Activated T-helper 9 cell treated with anti-CD3 and anti-CD28 coated beads, Interleukin-2, amount 50 U/mL, for 16 hours (primary cell): ENCODE data around the gene ELMO1.

Source experiments
- DNase-seq: peaks from one replicate; pipeline ENCODE4 v3.0.0-alpha.2; 2020; ENCODE audit warnings: low read depth

ELMO1 gene

GRCh38 chr7:36871355-36871738 is 577.3 kb downstream of the ELMO1 start:
- no peak for DNase-seq

- no peak for DNase-seq
Measured at GRCh38 chr7:36870625-36871354, 577.9 kb downstream of the ELMO1 start.

- no peak for DNase-seq
Measured at GRCh38 chr7:36868727-36869411, 579.8 kb downstream of the ELMO1 start.

- DNase-seq: no peak
Measured at GRCh38 chr7:36865019-36865418, 583.6 kb downstream of the ELMO1 start.

DNA sequence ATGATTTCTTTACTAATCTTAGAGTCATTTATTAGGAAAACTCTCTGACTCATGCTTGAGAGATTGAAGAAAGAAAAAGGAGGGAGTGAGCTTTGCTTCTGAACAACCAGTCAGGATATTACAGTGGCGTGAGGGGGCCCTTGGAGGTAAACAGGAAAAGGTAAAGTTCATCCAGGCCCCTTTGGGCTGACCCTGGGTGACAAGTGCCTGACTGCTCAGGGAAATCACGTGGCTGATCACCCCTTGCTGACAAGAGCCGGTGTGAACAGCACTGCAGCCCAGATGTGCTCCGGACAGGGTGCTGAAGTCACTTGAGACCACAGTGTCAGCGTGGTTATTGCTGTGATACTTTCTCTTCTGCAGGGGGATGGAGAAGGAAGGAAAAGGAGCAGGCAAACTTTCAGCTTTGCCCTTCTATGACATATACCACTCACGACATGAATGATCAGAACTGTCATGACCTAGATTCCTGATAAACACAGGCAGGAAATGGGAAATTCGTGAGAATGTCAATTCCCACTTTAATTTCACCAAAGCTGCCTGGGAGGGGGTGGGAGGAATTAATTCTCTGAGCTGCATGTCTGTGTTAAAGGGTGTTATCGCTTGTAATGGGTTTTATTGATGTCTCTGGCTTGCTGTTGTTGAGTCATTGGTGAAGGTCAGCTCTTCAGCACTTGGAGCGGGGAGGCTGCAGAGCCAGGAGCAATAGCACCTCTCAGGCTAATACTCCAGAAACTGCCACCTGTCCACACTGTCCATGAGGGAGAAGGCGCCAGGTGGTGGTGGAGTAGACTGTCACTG is 584.6 kb downstream of the ELMO1 start:
- DNase-seq: no peak

GRCh38 chr7:36862771-36863261 is 585.8 kb downstream of the ELMO1 start:
- DNase-seq: no peak

DNA sequence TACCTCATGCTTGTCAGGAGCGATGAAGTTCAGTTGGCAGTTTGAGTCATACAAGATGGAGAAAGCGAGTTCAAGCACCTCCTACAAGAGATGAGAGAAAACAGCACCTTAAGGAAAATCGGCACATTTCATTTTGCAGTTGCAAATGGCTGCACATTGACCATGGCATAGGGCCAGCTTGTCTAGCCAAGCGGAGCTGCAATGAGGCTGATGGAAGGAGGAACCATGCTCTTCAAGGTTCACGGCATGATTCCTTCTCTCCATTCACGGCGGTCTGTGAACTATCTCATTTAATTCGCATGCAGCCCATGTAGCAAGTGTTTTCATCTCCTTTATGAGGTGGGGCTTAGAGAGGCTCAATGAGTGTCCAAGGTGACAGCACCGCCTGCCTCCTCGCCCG is 587.0 kb downstream of the ELMO1 start:
- DNase-seq: no peak

GRCh38 chr7:36860681-36861080 is 588.0 kb downstream of the ELMO1 start:
- DNase-seq: no peak

DNA sequence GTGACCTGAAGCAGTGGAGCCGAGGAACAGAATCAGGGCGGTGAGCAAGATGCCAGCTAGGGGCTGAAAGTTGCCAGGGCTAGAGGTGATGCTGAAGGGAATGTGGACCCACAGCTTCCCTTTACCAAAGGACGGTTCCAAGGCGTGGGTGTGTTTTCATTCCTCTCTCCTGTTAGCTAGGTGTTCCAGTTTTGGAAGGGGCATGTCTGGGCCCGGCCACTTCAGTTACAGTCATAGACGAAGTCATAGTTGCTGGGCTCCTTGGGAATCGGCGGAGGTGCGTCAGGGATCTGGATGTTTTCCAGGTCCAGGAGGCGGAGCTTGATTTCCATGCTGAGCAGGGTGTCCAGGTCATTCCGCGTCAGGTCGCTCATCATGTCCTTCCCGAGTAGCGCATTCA is 593.3 kb downstream of the ELMO1 start:
- DNase-seq: no peak

GRCh38 chr7:36854652-36855051 is 594.0 kb downstream of the ELMO1 start:
- no peak for DNase-seq

- no peak for DNase-seq
Measured at GRCh38 chr7:36852931-36853330, 595.7 kb downstream of the ELMO1 start.

DNA sequence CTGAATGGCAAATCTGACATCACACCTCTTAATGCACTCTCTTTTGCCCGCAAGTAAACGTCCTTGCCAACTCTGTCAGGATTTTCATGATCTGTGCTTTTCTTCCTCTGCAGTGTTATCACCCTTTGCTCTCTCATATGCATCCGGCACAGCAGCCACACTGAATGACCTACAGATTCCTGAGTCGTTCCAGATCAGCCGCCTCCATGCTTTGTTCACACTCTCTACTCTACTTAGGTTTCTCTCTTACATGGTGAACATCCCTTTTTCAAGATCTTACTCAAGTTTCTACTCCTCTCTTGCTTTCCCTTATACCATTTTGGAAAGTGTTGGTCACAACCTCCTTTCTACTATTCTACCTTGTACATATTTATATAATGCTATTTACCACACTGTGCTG is 596.6 kb downstream of the ELMO1 start:
- DNase-seq: no peak

DNA sequence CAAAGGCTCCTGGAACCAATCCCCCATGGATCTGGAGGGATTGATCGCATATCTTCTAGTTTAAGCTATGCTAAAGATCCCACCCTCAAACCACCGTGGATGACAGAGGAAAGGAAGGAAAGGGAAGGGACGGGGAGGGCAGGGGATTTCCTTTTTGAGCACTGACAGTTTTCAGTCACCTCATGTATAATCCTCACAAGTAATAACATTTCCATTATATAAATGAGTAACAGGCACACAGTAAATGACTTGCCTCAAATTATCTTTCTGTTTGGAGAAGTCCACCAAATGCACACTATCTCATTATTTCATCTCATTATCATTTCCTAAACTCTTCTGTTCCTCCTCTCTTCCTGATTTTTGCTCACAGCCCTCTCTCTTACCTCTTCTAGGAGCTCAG is 597.3 kb downstream of the ELMO1 start:
- DNase-seq: no peak

GRCh38 chr7:36847946-36848345 is 600.7 kb downstream of the ELMO1 start:
- DNase-seq: no peak

- DNase-seq: no peak
Measured at GRCh38 chr7:36844374-36844773, 604.3 kb downstream of the ELMO1 start.

- no peak for DNase-seq
Measured at GRCh38 chr7:36840904-36841303, 607.8 kb downstream of the ELMO1 start.

DNA sequence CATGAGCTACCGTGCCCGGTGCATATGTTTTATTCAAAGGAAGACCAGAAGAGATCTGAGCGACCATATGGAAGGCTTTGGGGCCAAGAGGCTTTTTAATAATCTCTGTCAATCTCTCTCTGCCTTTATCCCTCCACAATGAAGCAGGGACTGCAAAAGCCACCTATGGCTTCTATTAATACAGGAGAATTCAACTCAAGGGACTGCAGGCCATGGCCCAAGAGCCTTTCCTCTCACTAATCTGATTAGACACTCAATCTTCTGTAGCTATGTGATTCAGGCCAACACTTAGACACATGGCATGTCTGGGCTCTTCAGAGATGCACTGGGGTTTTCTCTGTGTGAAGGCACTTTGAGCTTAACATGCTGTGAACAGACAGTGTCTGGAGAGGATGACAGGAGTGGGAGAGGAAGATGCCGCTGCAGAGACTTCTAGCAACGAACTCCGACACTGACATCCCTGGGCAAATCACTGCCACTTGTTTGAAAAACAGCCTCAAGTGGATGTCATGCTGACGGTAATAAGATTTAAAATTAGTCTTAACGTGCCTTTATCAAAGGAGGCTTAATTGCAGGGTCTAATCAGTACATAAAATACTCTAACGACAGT is 609.9 kb downstream of the ELMO1 start:
- no peak for DNase-seq

DNA sequence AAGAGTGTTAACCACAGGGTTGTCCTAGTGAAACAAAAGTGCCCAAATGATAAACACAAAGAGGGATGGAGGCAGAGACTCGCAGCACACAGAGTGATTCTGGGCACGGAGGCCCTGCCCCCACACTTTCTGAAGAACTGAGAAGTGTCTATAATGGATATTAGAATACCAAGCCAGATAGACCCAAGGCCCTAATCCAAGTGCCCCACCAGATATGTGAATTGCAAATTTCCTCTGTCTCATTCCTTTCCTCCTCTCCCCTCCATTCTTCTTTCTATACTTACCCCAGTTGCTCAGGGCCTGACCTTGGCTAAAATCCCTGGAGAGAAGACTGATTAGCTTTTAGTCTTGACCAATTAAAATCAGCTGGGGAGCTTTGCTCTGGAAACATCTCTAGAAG is 617.6 kb downstream of the ELMO1 start:
- DNase-seq: no peak

GRCh38 chr7:36827726-36828703 is 620.6 kb downstream of the ELMO1 start:
- no peak for DNase-seq

DNA sequence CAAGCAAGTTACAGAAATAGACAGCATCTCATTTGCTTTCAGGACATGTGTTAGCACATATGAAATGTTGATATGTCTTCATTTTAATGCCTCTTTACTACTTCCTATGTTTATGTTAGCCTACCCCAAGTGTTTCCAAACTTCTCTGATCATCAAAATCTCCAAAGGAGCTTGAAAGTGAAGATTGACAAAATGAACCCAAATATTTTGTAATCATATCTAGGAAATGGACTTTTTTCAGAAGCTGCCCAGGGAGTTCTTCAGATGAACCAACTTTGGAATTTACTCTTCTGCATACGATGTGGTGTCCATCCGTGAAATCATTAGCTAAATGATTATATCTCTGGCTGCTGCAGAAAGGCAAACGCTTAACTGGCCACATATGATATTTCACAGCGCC is 623.2 kb downstream of the ELMO1 start:
- DNase-seq: no peak

DNA sequence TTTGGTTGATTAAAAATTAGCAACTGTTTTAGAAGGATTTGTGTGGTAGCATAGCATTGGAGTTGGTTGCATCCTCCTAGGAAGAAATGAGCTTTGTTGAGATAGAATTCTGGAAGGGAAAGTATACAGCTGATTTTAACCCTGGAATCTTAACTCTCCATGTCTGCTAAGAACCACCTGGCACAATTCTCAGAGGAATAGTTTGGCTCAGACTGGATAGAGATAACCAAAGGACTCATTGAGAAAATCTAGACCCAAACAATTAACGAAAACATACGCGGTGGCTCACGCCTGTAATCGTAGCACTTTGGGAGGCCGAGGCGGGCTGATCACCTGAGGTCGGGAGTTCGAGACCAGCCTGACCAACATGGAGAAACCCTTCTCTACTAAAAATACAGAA is 625.3 kb downstream of the ELMO1 start:
- no peak for DNase-seq
